HCT116 (cell line): ENCODE measurements around the gene FHIT. TPM values are rescaled to one million over a fixed set of nuclear protein-coding genes. Genes with fewer than 3 reads are reported as not detected.

Experiments used
- ATAC-seq: fragments of 200-7000 bp; cut with Tn5 transposase; 2 replicates; pipeline ENCODE4 v1.9.1; 2020; ENCODE audit warnings: mild to moderate bottlenecking, moderate library complexity
- BruUV-seq: library from RNA; stranded (reverse); fragments of 400-500 nt; replicated peaks from 2 replicates; lab custom pipeline; 2021; lab: Mats Ljungman, UMichigan
- CTCF ChIA-PET: fragments of 300-600 bp; sonication (Branson Sonifier 250); formaldehyde crosslinking; loops from one replicate; lab custom pipeline; 2021; ENCODE audit warnings: antibody characterized with exemption; lab: Charles Lee
- POLR2A ChIA-PET: fragments of 300-600, 350-600 bp; sonication (Branson Sonifier 250); formaldehyde crosslinking; loops from one replicate; lab custom pipeline; 2021; ENCODE audit warnings: antibody characterized with exemption; lab: Charles Lee
- RAD21 ChIA-PET, 2 experiments: fragments of 300-600 bp; sonication (Branson Sonifier 250); formaldehyde crosslinking; loops; one replicate each; lab custom pipeline; 2023; ENCODE audit warnings: low total read pairs in 2 of 2; ENCODE audit not compliant: uncharacterized antibody in 2 of 2, unreplicated experiment in 2 of 2, low non-redundant PET in 1 of 2; lab: Charles Lee
- DNase-seq: peaks from one replicate; pipeline ENCODE4 v3.0.0-alpha.2; 2010; ENCODE audit warnings: low read depth, low spot score
- H2AFZ ChIP-seq: fragments of 200-600 bp; shearing (Covaris generic), sonication (generic); 2 replicates; pipeline ENCODE4 v1.6.1; 2017; ENCODE audit warnings: low read depth, mixed run types, mixed read lengths, antibody characterized with exemption, low read length; ENCODE audit not compliant: poor library complexity, severe bottlenecking
- H3K27ac ChIP-seq: 2 replicates; pipeline ENCODE4 v1.5.1; 2012; ENCODE audit warnings: low read depth, low read length
- H3K27me3 ChIP-seq: fragments of 200-600 bp; sonication (generic); 2 replicates; pipeline ENCODE4 v1.6.1; 2016; ENCODE audit warnings: mixed run types, low read length, mixed read lengths; ENCODE audit not compliant: insufficient read depth
- H3K36me3 ChIP-seq, 2 experiments: fragments of 200-500 bp in 1 of 2; fragments of 200-600 bp in 1 of 2; sonication (Bioruptor generic) in 1 of 2; sonication (generic) in 1 of 2; 2 replicates each; pipeline versions ENCODE4 v1.5.1 to v1.6.1; 2014 to 2016; ENCODE audit warnings: low read length in 2 of 2, inconsistent platforms in 1 of 2, mixed read lengths in 1 of 2, mixed run types in 1 of 2; ENCODE audit not compliant: insufficient read depth in 2 of 2, control insufficient read depth in 1 of 2
- H3K4me1 ChIP-seq, 2 experiments: fragments of 200-600 bp in 1 of 2; sonication (generic) in 1 of 2; 2 replicates each; pipeline versions ENCODE4 v1.5.1 to v1.6.1; 2012 to 2017; ENCODE audit warnings: low read length in 2 of 2, inconsistent platforms in 1 of 2, mild to moderate bottlenecking in 1 of 2, mixed read lengths in 1 of 2, mixed run types in 1 of 2, moderate library complexity in 1 of 2; ENCODE audit not compliant: insufficient read depth in 2 of 2, control insufficient read depth in 1 of 2
- H3K4me2 ChIP-seq: fragments of 200-600 bp; sonication (generic); 2 replicates; pipeline ENCODE4 v1.6.1; 2017; ENCODE audit warnings: mixed run types, low read length, mixed read lengths
- H3K4me3 ChIP-seq, 2 experiments: fragments of 200-600 bp in 1 of 2; sonication (generic) in 1 of 2; replicated peaks in 1 of 2; 2 replicates each; pipeline ENCODE4 v1.5.1; 2011 to 2016; ENCODE audit warnings: low read length in 2 of 2, control low read depth in 1 of 2, low read depth in 1 of 2, mild to moderate bottlenecking in 1 of 2, mixed read lengths in 1 of 2, mixed run types in 1 of 2
- H3K79me2 ChIP-seq: fragments of 200-600 bp; sonication (generic); 2 replicates; pipeline ENCODE4 v1.6.1; 2017; ENCODE audit warnings: mild to moderate bottlenecking, mixed run types, low read length, moderate library complexity, mixed read lengths; ENCODE audit not compliant: insufficient read depth
- H3K9ac ChIP-seq: fragments of 200-600 bp; sonication (generic); 2 replicates; pipeline ENCODE4 v1.6.1; 2016; ENCODE audit warnings: low read length, mixed read lengths
- H3K9me2 ChIP-seq: fragments of 200-600 bp; sonication (generic), shearing (Covaris generic); 2 replicates; pipeline ENCODE4 v1.6.1; 2017; ENCODE audit warnings: mixed run types, mild to moderate bottlenecking, moderate library complexity; ENCODE audit not compliant: insufficient read depth
- H3K9me3 ChIP-seq, 2 experiments: fragments of 200-500 bp in 1 of 2; fragments of 200-600 bp in 1 of 2; sonication (Bioruptor generic) in 1 of 2; sonication (generic) in 1 of 2; 2 replicates each; pipeline ENCODE4 v1.6.1; 2014 to 2017; ENCODE audit warnings: low read length in 2 of 2, mixed read lengths in 2 of 2, inconsistent platforms in 1 of 2, low read depth in 1 of 2, mild to moderate bottlenecking in 1 of 2, mixed run types in 1 of 2, moderate library complexity in 1 of 2; ENCODE audit not compliant: control insufficient read depth in 1 of 2, insufficient read depth in 1 of 2
- H4K20me1 ChIP-seq: fragments of 200-600 bp; sonication (generic), shearing (Covaris generic); 2 replicates; pipeline ENCODE4 v1.6.1; 2017; ENCODE audit warnings: mixed run types, mild to moderate bottlenecking, moderate library complexity; ENCODE audit not compliant: insufficient read depth
- ATF3 ChIP-seq: IDR thresholded peaks from 2 replicates; pipeline ENCODE4 v1.6.1; 2012
- CTCF ChIP-seq, 3 experiments: fragments of 200-600 bp in 1 of 3; sonication (generic) in 1 of 3; IDR thresholded peaks in 2 of 3; conservative IDR thresholded peaks in 1 of 3; 2 replicates each; pipeline ENCODE4 v1.5.1; 2012 to 2017; ENCODE audit warnings: low read depth in 2 of 3, low read length in 2 of 3, antibody characterized with exemption in 1 of 3, borderline replicate concordance in 1 of 3, control low read depth in 1 of 3, mild to moderate bottlenecking in 1 of 3, mixed read lengths in 1 of 3, mixed run types in 1 of 3, moderate library complexity in 1 of 3; ENCODE audit not compliant: insufficient read depth in 1 of 3
- EGR1 ChIP-seq: IDR thresholded peaks from 2 replicates; pipeline ENCODE4 v1.6.1; 2012; ENCODE audit warnings: low read depth
- ELF1 ChIP-seq: IDR thresholded peaks from 2 replicates; pipeline ENCODE4 v1.6.1; 2012; ENCODE audit warnings: low read depth, borderline replicate concordance
- EZH2 ChIP-seq: fragments of 200-600 bp; sonication (generic); IDR thresholded peaks from 2 replicates; pipeline ENCODE4 v1.6.1; 2017; ENCODE audit warnings: antibody characterized with exemption, mixed run types
- EZH2phosphoT487 ChIP-seq: fragments of 200-600 bp; IDR thresholded peaks from 2 replicates; pipeline ENCODE4 v1.6.1; 2018; ENCODE audit warnings: antibody characterized with exemption, borderline replicate concordance
- FOSL1 ChIP-seq: IDR thresholded peaks from 2 replicates; pipeline ENCODE4 v1.6.1; 2012; ENCODE audit warnings: low read depth
- JUND ChIP-seq: IDR thresholded peaks from 2 replicates; pipeline ENCODE4 v1.6.1; 2012
- MAX ChIP-seq: IDR thresholded peaks from 2 replicates; pipeline ENCODE4 v1.6.1; 2012
- POLR2A ChIP-seq: IDR thresholded peaks from 2 replicates; pipeline ENCODE4 v1.7.0; 2011; ENCODE audit warnings: borderline replicate concordance; ENCODE audit not compliant: insufficient read depth, insufficient read length; ENCODE audit errors: extremely low read depth
- RAD21 ChIP-seq: IDR thresholded peaks from 2 replicates; pipeline ENCODE4 v1.6.1; 2012; ENCODE audit warnings: low read depth, mild to moderate bottlenecking
- SIN3A ChIP-seq: IDR thresholded peaks from 2 replicates; pipeline ENCODE4 v1.6.1; 2012; ENCODE audit warnings: low read depth
- SP1 ChIP-seq: IDR thresholded peaks from 2 replicates; pipeline ENCODE4 v1.6.1; 2012; ENCODE audit warnings: low read depth
- SRF ChIP-seq: IDR thresholded peaks from 2 replicates; pipeline ENCODE4 v1.6.1; 2012; ENCODE audit warnings: low read depth
- YY1 ChIP-seq: IDR thresholded peaks from 2 replicates; pipeline ENCODE4 v1.6.1; 2011; ENCODE audit warnings: low read length, low read depth, moderate library complexity, mild to moderate bottlenecking; ENCODE audit not compliant: insufficient replicate concordance; ENCODE audit errors: extremely low read depth
- ZBTB33 ChIP-seq: IDR thresholded peaks from 2 replicates; pipeline ENCODE4 v1.6.1; 2011; ENCODE audit warnings: mild to moderate bottlenecking, low read length, moderate library complexity; ENCODE audit not compliant: insufficient replicate concordance; ENCODE audit errors: extremely low read depth
- ZFX ChIP-seq: fragments of 450-650 bp; IDR thresholded peaks from 2 replicates; pipeline ENCODE4 v1.6.1; 2017
- ZNF274 ChIP-seq: fragments of 200-500 bp; sonication (Bioruptor generic); IDR thresholded peaks from 2 replicates; pipeline ENCODE4 v1.6.1; 2014; ENCODE audit warnings: mild to moderate bottlenecking, low read depth, low read length, inconsistent platforms
- intact Hi-C: fragments of 100-400 bp; cut with micrococcal nuclease; formaldehyde crosslinking; loops from 2 replicates; pipeline ENCODE4 v1.10.0; 2022
- total RNA-seq: library from RNA; stranded (reverse); gene quantifications from one replicate; pipeline ENCODE4 v1.2.1, GENCODE V29; 2021; ENCODE audit not compliant: unreplicated experiment

FHIT gene
- total RNA-seq, 1 experiment from 2014 or later: 20.1 TPM

- H3K27ac ChIP-seq: no peak overlapping the region
- ChIA-PET POLR2A (no interaction called here), RAD21 (no interaction called here), CTCF (no interaction called here)
- H3K9me2 ChIP-seq: no peaks in the 10 kb centered on the region
- H3K4me3 ChIP-seq: no peak overlapping the region
- DNase-seq (no peak), ATAC-seq (no peak)
- H3K9me3 ChIP-seq: no peaks in the 10 kb centered on the region
- no peaks in the 10 kb centered on the region for H3K27me3 ChIP-seq
- intact Hi-C loops: no loop called here
- no peaks in the 10 kb centered on the region for H3K79me2 ChIP-seq
- no TSS peak for BruUV-seq
- no peak overlapping the region for H3K9ac ChIP-seq
- TF ChIP-seq POLR2A (no peak), YY1 (no peak), ATF3 (no peak), FOSL1 (no peak), SRF (no peak), EZH2 (no peak), ELF1 (no peak), JUND (no peak), RAD21 (no peak), SIN3A (no peak), EGR1 (no peak)
- H4K20me1 ChIP-seq: no peaks in the 10 kb centered on the region
- no peak overlapping the region for H2AFZ ChIP-seq
- no peak overlapping the region for H3K4me2 ChIP-seq
- H3K36me3 ChIP-seq: no peaks in the 10 kb centered on the region
- H3K4me1 ChIP-seq: no peaks in the 10 kb centered on the region
Measured at GRCh38 chr3:60826511-60826910, 424.7 kb downstream of the FHIT start.

GRCh38 chr3:60812502-60812901 lies 438.8 kb downstream of the FHIT start:
- Histone ChIP-seq H3K36me3 (no peaks in the 10 kb centered on the region), H3K9ac (no peak overlapping the region), H3K9me2 (no peaks in the 10 kb centered on the region), H3K4me2 (no peak overlapping the region), H3K27me3 (no peaks in the 10 kb centered on the region), H3K4me1 (no peaks in the 10 kb centered on the region), H3K79me2 (no peaks in the 10 kb centered on the region), H3K4me3 (no peak overlapping the region), H3K27ac (no peak overlapping the region), H3K9me3 (no peaks in the 10 kb centered on the region), H2AFZ (no peak overlapping the region), H4K20me1 (no peaks in the 10 kb centered on the region)
- ChIA-PET RAD21 (no interaction called here), POLR2A (no interaction called here), CTCF (no interaction called here)
- ATAC-seq (no peak), DNase-seq (no peak)
- BruUV-seq: no TSS peak
- intact Hi-C loops: no loop called here
- TF ChIP-seq POLR2A: no peak
- TF ChIP-seq ZBTB33: no peak
- TF ChIP-seq ZNF274: no peak
- no peak for TF ChIP-seq SRF
- no peak for TF ChIP-seq ZFX
- no peak for TF ChIP-seq EZH2phosphoT487
- no peak for TF ChIP-seq RAD21
- TF ChIP-seq MAX: no peak
- TF ChIP-seq ELF1: no peak
- TF ChIP-seq SIN3A: no peak
- TF ChIP-seq CTCF (IDR thresholded peaks at IDR 0.05 in 2 of 3, conservative IDR thresholded peaks at IDR 0.05 in 1 of 3; ENCODE audit: borderline replicate concordance in 1 of 3, insufficient read depth in 1 of 3, low read depth in 2 of 3, low read length in 2 of 3): no peak
- TF ChIP-seq SP1: no peak
- TF ChIP-seq JUND: no peak
- no peak for TF ChIP-seq ATF3
